Activated CD4-positive, CD25-positive, alpha-beta regulatory T cell treated with anti-CD3 and anti-CD28 coated beads, Interleukin-2, amount 50 U/mL, for 16 hours (primary cell): ENCODE results near the gene ADAMTS2.

ENCODE experiments used
- DNase-seq: peaks from one replicate; pipeline ENCODE4 v3.0.0-alpha.2; 2020; ENCODE audit warnings: low read depth, low spot score

Gene ADAMTS2

DNA sequence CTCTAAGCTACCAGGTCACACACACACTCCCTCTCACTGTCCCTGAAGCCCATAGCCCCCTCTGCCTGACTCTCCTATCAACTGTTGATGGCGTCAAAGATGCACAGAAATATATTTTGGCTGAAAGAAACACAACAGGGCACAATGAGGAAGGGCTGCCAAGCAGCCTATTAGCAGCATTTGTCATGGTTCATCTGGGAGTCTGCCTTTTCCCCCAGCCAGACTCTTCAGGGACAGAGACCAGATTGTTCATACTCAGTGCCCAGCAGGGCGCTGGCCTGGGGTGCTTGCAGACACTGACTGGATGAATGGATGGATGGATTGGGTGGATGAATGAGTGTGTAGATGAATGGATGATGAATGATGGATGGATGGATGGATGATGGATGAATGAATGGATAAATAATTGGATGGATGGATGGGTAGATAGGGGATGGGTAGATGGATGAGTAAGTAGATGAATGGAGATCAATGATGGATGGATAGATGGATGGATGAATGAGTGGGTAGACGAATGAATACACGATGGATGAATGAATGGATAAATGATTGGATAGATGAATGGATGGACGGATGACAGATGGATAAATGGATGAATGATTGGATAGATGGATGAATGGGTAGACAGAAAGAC, 90.5 kb downstream of the ADAMTS2 start:
- no peak for DNase-seq

DNA sequence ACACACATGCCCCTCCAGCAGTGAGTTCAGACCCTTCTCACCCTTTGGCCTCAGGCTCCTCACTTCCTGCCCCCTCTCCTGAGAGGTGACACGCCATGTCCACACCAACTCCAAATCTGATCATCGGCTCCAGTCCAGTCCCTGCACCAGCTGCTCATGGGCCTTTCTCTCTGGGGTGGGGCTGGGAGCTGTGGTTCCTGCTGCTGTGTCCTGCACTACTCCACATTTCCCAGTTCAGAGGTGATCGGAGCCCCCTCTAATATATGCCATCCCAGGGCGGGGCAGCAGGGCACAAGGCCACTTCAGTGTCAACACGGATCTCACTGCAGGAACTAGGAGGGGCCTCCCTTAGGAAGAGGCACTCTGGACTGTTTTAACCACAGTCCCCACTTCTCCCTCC, 91.5 kb downstream of the ADAMTS2 start:
- no peak for DNase-seq

DNA sequence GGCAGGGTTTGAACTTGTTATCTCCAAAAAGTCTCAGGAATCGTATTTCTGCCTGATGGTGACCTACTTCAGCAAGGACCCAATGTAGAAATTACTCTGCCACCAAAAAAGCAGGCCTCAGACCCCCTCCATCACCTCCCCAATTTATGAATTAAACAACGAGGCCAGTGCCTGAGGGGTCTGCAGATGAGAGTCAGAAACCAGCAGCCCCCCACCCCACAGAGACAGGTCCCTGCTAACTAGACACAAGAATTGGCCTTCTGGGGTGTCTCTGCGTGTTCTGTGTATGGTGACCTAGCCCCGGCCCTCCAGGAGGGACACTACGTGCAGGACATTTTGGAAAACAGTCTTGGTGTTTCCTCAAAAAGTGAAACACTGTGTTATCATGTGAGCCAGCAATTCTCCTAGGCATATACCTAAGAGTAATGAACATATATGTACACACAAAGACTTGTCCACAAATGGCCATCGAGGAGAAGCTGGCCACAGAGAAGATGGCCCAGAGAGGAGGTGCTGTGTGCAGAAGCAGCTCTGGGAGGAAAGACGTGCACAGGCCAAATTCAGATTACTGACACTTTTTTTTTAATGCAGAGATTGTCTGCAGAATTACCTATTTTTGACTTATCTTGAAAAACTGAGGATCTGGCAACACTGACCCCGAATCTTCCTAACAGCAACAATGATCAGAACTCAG, 93.8 kb downstream of the ADAMTS2 start:
- no peak for DNase-seq

DNA sequence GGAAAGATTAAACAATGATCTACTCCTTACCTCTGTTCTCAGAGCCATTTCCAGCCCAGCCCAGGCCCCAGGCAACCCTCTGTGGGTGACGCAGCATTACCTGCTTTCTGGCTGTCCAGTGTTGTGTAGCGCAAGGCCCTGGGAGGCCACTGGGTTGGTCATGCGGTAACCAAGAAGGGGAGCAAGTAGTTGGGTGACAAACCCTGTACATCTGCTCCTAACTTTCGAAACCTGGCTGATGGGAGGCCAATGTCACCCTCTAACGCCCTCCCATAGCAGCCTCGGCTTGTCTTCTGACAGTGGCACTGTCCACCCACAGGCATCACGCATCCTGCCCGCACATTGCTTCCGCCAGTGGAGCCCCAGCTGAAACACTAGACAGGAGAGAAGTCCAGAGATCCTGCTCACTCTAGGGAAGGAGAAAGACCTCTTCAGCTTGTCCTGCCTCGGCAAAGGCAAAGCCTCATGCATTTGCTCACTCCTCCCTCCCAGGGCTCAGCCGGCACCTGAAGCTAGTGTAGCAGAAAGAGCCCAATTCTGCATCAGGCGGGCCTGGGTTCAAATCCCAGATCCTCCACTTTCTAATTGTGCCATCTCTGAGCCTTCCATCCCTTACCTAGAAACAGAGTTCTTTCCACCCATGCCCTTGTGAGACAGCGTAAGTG, 94.6 kb downstream of the ADAMTS2 start:
- no peak for DNase-seq

DNA sequence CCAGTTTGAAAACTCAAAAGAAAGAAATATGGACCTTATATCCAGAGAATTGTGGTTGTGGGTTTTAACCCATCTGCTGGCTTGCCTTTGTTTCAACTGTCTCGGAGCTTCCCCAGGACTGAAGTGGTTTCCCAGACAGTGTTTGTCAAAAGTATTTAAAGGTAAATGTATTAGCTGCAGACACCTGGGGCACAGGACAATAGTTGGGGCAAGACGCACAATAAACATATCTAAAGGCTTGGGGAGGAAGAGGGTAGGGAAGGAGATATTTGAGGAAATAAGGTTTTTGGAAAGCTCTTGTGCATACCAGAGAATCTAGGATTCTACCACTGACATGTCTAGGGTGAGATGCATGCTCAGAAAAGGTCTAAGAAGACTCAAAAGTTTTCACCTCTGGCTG, 99.0 kb downstream of the ADAMTS2 start:
- DNase-seq = no peak

DNA sequence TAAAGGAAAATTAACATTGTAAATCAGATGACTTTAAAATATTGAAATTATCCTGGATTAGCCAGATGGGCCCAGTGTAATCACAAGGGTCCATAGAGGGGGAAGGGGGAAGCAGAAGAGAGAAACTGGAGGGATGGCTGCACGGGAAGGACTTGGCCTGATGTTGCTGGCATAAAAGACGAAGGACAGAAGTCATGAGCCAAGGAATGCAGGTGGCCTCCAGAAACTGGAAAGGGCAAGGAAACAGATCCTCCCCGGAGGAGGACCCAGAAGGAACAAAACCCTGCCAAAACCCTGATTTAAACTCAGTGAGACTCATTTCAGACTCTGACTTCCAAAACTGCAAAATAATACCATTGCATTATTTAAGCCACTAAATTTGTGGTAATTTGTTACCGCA, 100.2 kb downstream of the ADAMTS2 start:
- DNase-seq = no peak

DNA sequence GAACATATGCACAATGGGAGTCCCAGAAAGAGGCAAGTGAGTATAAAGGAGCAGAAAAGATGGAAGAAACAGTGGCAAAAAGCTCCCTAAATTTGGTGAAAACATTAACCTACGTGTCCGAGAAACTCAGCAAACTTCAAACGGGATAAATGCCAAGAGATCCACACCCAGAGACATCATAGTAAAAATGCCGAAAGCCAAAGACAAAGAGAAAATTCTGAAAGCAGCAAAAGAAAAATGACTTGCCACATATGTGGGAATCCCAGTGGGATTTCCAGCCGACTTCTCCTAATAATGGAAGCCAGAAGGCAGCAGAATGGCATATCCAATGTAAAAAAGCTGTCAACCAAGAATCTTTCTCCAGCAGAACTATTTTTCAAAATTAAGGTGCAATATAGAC, 101.2 kb downstream of the ADAMTS2 start:
- no peak for DNase-seq

DNA sequence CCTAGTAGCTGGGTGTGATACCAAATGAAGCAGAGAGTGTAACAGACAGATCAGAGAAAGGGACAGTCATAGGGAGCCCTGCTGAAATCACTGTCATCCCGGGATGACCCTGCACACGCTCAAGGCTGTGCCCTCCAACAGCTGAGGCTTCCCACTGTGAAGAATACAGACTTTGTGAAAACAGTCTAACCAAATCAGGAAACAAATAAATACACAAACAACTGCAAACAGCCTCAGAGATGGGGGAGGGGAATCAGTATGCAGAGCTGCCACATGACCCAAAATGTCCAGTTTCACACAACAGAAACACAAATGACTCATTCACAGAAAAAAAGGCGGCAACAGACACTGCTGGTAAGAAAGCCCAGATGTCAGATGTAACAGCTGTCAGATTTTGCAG, 101.9 kb downstream of the ADAMTS2 start:
- no peak for DNase-seq

DNA sequence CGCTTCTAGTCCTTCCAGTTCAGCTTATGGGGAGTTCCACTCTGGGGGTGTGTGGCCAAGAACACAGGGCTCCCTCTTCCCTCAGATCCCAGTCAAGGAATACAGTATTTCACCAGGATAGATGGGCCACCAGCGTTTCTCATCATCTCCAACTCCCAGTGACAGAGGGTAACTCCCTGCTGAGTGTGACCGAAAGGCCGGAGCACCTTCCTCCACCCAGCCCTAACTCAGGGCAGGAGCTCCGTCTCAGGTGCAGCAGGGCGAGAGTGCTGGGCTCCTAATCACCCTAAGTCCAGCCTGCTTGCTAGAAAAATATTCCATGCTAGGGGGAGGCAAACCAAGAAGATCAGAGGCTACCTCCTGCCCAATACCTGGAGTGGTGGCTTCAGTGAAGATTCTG, 102.6 kb downstream of the ADAMTS2 start:
- no peak for DNase-seq

DNA sequence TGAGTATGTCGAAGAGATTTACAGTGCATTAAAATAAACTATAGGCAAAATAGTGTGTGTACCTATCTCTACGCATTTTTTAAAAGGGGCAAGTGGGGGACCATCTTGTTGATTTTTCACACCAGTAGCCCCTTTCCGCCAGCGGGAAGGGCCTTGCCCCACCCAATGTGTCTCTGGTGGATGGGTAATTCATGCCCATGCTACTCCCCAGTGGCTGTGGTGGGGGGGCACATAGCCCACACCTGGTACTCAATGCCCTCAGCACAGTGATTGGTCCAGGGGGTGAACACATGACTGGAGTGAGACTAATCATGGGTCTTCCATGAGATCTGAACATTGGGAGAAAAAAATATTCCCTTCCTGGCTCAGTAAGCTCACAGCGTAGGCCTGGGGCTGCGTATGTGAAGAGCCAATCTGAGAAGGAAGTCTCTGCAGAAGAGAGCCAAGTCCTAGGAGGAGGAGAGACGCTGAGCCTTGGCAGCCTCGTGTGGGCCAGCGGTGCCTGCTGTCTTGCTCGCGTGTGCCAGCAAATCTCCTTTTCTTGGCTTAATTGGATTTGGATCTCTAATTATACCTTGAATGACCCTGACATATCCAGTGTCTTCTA, 103.4 kb downstream of the ADAMTS2 start:
- DNase-seq = no peak

DNA sequence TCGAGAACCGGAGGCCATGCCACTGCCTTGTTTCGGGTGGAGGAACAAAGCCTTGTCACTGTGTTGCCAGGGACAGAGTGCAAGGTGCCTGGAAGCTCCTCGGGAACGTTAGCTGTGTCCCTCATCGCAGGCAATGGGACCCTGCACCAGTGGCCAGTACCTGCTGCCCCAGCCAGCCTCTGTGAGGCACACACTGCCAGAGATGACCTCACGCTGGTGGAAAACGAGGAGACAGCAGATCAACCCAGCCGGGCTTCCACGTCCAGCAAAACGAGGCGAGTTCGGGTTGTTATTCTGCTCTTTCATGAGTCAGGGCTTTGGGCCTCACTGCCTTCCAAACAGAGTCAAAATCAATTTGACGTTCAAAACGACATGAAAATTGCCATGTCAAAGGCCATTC, 104.1 kb downstream of the ADAMTS2 start:
- no peak for DNase-seq

DNA sequence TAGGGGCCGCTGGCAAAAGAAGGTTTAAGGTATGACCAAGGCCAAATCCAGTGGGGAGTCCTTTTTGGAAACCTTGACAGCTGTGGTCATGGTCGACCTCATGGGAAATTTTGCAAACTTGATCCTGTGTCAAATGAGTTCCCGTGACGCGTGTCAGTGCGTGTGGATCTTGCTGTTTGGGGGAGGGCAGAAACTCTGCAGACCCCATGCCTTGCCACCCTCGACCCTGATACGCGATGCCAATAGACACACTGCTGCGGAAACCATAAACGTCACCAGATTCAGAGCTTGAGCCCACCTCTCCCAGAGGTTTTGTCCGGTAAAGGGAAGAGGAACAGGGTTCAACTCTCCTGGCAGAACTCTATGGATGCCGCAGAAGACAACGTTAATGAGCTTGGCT, 104.7 kb downstream of the ADAMTS2 start:
- DNase-seq = no peak

DNA sequence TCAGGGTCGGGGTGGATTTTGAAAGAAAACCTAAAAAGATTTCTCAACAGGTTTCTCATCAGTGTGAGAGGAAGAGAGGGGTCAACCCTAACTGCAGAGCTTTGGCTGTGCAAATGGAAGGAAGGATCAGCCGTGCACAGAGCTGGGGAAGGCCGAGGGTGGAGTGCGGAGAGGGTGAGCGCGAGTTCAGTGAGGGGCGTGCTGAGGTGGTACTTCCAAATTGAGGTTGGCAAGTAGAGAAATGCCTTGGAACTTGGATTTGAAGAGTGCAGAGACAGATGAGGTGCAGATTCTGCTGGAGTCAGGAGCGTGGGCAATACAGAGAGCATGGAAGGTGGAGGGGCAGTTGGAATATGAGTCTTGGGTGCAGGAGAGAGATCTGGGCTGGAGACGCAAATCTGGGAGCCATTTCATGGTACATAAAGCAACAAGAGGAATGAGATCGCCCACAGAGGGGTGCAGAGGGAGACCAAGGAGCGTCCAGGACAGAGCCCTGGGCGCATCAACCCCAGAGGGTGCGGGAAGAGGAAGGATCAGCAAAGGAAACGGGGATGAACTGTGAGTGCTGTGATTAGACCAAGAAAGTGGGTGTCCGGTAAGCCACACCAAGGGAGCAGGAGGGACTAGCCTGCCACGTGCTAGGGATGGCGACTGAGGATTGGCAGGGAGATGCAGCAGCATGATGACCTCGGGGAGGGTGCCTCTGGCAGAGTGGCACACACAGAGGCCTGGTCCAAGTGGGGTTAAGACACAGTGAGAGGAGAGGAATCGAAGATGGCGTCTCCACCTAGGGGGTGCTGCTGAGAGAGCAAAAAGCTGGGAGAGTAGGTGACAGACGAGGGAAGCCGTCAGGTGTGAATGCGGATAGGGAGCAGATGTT, 105.8 kb downstream of the ADAMTS2 start:
- no peak for DNase-seq

DNA sequence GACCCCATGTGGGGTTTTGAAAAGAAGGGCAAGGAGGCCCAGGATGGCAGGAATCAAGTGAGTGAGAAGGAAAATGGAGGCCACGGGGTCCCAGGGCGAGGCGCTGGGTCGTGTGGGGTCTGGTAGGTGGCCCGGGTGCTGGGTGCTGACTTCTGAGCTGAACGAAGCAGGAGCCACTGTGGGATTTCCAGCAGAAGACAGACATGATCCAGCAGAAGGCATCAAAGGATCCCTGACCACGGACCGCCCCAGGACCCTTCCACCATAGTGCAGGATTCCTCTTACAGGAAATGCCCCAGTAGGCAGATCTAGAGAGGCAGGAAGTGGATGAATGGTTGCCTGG, 106.7 kb downstream of the ADAMTS2 start:
- DNase-seq = no peak

DNA sequence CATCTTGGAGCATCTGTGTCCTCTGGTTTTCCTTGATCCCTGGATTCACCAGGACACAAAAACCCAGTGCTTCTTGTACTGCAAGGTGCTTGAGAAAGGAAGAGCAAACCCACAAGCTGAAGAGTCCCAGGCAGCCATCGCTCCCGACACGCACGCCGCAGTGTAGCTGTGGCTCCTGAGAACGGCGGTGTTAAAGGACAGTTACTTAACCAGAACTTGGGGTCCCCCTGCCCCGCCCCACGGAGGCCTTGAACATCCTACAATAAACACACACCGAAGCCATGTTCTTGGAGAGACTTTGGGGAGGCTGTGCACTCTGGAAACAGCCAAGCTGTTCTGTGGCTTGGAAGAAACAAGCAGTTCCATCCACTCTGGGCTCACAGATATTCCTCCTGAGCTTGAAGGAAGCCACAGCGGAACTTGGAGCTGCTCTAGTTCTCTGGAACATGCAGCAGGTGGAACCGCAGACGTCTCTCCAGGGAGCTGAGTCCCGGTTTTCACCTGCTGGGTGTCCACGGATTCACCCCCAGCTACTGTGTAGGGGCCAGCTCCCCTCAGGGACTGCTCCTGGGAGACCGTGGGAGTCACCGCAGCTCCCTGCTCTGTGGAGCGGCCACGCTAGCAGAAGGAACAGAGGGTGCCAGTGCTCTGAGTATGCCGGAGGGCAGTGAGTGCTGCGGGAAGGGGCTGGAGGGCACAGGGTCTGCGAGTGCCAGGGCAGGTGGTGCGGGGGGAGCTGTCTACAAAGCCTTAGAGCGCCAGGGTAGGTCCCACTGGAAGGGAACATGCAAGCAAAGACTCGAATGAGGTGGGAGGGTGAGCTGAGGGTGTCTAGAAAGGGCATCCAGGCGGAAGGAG, 107.3 kb downstream of the ADAMTS2 start:
- DNase-seq = no peak

DNA sequence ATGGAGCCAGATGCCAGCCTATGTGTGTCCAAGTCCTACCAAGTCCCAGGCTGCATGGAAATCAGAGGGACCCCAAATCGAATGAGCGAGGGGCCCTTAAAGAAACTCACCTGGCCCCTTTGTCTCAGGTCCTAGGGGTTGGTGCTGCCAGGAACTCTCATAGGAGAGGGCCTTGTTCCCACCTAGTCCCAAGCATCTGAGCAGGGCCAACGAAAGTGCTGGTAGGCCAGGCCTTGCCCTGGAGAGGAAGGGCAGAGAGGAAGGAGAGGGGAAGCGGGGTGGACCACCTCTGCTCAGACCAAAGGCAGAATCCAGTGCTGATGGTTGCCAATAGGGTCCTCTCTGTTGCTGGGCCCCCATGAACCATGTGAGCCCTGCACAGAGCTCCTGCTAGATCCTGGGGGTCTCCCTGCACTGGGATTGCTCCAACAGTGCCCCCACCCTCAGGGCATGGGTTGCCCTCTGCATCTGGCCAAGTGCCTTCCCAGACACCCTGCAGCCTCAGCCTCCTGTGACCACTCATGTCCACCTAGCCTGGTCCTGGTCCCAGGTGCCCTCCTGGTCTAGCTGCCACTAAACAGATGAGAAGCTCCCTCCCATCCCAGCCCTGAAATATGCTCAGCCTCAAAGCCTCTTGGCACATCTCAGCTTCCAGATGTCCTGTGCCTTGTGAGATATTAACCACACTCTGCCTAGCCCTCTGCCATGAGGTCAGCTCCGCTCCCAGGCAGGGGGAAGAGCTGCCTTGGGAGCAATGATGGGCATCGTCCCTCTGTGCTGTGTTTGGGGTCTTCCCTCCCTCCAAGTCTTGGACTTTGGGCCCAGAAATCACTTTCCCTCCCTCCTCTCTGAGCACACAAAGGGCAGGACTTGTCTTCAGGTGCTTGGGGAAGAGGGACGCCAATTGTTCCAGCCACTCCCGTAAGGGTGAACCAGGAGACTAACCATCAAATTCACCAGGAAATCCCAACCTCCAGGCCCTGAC, 109.6 kb downstream of the ADAMTS2 start:
- no peak for DNase-seq

DNA sequence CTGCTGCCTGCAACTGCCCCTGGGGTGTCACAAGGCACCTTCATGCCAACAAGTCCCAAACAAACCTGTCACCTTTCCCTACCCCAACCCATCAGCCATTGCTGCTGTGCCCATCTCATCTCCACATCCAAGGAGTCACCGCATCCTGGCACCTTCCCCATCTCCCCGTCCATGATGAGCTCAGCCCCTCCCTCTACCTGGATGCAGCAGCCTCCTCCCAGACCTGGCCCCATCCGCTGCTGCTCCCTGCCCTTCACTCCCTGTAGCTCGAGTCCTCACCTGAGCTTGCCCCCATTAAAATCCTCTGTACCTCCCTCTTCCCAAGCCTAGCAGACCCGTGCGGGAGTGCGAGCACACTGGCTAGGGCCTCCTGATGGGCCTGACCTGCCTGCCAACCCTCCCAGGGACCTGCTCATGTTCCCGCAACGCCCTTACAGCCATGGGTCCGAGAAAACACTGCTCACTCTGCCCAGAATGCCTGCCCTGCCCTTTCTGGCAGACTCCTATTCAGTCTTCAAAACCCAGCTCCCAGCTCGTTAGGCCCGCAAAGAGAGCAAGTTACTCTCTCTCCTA, 110.6 kb downstream of the ADAMTS2 start:
- DNase-seq = no peak

DNA sequence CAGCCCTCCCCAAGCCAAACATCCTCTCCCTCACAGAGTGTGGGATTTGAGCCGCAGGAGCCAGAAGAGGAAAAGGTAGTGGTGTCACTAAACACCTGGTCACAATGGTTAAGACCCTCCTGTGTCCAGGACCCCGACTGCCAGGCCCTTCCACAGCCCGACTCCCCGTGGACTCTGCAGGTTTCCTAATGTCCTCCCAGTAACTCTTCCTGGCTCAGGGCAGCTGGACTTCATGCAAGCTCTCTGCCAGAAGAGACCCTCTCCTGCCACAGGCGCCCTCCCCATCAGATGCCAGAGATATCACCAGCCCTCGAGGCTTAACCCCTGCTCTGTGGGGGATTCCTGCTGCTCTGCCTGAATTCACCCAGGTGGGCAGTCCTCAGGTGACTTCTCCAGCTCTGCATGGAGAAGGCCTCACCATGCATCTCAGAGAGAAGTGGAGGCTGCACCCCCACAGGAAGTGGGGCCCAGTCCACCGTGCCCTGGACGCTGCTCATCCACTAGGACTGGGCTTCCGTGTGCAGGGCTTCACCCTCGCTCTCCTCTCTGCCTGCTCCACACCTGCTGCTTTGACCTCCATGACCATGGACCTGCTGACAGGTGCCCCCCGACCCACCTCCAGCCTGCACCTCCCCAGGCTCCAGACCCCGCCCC, 111.2 kb downstream of the ADAMTS2 start:
- DNase-seq = no peak
